Eye (tissue), 1 donor: ENCODE data around the gene MRPL52.
"Not testable (repeated sequence)": the region's sequence is repeated elsewhere in the genome, so short reads cannot be mapped to it uniquely, and the experiment has no call there.

Experiments
- DNase-seq: peaks from one replicate; pipeline ENCODE4 v3.0.0-alpha.2; 2015

Gene MRPL52

GRCh38 chr14:22829661-22830442 lies at the start of gene MRPL52:
Gene MRPL52, plus strand, starts transcription at chr14:22829887. Its CDS starts 26 bp downstream, at chr14:22829913.
- DNase-seq = peak; percentile 95

GRCh38 chr14:22780105-22780679 lies 49.5 kb upstream of the MRPL52 start:
- no peak for DNase-seq

GRCh38 chr14:22780941-22781300 lies 48.8 kb upstream of the MRPL52 start:
- DNase-seq = no peak

GRCh38 chr14:22781301-22781991 lies 48.2 kb upstream of the MRPL52 start:
- no peak for DNase-seq

DNA sequence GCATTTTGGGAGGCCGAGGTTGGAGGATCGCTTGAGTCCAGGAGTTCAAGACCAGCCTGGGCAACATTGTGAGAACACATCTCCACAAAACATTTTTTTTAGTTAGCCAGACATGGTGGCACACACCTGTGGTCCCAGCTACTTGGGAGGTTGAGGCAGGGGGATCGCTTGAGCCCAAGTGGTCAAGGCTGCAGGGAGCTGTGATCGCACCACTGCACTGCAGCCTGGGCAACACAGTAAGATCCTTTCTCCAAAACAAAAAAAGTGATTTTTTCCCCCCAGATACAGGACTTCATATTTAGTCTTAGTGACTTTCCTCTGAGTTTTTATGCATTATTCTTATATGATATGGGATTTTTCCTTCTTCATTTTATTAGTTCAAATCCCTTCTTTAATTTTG lies 43.0 kb upstream of the MRPL52 start:
- no peak for DNase-seq

DNA sequence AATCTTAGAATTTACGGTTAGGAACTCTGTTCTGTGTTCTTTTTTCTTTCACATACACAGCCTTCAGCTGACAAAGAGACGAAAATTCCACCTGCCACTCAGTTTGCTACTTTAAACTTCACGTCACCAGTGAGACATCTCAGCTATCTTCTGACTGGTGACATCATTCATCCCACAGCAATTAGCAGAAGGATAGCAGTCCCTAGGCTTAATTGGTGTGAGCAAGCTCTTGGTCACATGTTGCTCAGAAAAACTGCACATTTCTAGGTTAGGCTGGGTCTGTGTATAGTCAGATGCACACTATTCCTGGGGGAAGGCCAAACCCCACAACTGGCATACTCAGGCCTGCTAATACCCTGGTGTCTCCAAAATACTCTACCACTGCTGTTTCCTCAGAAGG lies 38.4 kb upstream of the MRPL52 start:
- no peak for DNase-seq

DNA sequence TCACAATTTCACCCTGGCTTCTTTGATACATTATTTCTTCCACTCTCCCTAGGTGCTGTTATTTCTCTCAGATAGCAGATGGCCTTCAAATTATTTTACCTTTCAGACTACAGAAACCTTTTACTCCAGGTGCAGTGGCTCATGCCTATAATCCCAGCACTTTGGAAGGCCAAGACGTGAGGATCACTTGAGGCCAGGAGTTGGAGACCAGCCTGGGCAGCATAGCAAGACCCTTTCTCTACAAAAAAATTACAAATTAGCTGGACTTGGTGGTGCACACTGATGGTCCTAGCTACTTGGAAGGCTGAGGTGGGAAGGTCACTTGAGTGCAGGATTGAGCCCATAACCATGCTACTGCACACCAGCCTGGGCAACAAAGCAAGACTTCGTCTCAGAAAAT lies 37.5 kb upstream of the MRPL52 start:
- no peak for DNase-seq

DNA sequence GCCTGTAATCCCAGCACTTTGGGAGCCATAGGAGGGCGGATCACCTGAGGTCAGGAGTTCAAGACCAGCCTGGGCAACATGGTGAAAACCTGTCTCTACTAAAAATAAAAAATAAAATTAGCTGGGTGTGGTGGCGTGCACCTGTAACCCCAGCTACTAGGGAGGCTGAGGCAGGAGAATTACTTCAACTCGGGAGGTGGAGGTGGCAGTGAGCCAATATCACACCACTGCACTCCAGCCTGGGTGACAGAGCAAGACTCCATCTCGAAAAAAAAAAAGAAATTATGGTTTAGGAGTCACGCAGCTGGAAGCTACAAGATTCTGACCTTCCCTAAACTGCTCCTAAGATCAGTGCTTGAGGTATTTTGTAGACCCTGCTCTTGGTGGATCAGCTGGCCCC lies 36.1 kb upstream of the MRPL52 start:
- not testable (repeated sequence) for DNase-seq

- no peak for DNase-seq
Measured at GRCh38 chr14:22793976-22794375, 35.7 kb upstream of the MRPL52 start.

DNA sequence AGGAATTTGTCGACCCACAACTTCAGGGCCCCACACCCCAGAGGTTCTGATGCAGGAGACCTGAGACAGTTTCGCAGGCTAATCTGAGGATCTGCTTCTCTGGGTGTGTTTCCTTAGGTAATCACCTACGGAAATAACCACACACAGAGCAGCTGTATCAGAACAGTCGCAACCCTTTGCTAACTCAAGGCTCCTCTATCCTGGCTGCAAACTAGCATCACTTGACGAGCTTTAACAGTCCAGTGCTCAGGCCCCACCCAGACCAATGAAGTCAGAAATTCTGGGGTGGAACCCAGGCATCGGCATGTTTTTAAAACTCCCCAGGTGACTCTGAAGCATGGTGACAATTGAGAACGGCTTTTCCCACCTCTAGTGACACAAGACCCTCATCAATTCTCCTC lies 35.1 kb upstream of the MRPL52 start:
- no peak for DNase-seq

DNA sequence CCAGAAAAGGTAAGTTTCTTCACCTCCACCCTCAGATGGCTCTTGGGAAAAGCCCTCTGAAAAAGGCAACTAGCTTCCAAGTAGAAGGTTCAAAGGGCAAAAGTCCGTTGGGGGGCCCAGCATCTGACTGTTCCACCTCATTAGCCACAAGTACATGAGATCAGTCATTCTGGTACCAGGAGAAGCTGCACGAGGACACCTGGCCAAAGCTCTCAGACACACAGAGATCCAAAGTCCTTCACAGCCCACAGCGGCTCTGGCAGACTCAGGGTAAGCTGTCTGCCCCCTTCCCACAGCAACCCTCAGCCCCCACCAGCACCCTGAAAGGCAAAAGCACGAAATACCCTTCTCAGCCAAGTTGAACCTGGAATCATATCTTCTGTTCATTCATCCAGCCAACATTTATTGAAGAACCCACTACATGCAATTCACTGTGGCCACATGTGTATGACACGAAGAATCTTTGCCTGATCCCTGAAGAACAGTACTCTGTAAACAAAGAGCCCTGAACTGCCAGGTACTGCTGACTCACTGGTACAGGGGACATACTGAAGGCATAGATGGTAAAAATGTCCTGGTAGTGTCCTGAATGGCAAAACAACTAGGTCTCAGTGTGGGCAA lies 33.5 kb upstream of the MRPL52 start:
- DNase-seq = no peak

DNA sequence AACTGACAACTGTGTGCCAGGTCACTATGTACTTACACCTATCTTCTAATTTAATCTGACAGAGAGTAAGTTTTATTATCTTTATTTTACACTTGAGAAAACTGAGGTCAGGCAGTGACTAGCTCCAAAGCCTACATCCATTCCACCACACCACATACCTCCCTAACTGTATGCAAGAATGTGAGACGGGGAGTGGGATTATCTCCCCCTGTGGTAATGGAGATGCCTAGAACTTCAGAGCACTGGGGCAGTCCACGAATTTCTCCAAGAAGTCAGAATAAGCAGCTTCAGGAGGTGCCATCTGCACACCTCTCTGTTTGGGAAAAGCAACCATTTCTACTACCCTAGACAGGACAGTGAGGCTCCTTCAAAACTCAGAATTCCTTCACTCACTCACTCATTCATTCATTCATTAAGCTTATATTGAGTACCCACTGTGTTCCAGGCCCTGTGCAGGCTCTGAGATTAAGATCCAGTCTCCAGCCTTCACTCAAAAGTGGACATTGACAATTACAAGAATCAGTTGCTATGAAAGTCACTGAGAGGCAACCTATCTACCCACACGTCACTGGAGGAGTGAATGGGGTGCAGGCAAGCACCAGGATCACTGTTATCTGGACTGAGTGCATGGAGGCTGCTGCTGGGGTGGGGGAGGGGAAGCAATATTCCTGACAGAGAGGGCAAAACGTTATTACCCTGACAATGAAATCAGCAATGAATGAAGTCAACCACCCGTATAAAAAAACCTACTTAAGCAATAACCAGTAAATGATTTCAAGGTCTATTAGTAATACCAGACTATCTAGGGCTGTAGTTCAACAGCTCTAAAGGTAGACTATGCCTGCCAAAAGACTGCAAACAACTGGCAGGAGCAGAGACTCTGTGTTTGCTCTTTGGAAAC lies 32.4 kb upstream of the MRPL52 start:
- DNase-seq = no peak

DNA sequence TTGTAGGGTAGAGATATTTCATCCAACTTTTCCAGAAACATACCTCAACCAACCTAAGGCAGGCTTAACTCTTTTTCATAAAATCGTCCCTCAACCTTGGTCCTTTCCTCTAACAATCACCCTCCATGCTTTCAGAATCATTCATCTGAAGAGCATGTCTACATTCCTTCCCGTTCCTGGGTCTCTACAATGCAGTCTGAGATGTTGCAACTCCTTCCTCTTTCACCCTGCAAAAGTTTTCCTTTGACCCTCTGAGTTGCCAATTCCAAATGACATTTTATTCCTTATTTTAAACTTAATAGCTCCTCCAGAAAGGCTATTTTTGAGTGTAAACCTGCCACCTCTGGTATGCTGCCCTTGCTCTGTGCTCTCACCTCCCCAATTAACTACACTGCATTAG lies 31.2 kb upstream of the MRPL52 start:
- no peak for DNase-seq

- no peak for DNase-seq
Measured at GRCh38 chr14:22800346-22800745, 29.3 kb upstream of the MRPL52 start.

DNA sequence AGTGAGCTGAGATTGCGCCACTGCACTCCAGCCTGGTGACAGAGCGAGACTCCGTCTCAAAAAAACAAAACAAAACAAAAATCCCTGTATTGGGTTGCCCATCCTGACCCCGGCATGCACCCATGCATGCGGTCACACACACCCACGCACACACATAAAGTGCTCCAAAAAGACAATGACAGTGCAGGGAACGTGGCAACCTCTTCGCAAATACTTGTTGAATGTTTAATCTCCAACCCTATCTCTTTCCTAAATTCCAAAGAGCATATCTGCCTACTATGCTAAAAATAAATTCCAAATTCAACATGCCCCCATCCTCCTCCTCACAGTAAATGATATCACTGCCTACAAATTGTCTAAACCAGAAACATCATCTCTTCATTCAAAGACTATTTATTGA lies 28.0 kb upstream of the MRPL52 start:
- DNase-seq = no peak

DNA sequence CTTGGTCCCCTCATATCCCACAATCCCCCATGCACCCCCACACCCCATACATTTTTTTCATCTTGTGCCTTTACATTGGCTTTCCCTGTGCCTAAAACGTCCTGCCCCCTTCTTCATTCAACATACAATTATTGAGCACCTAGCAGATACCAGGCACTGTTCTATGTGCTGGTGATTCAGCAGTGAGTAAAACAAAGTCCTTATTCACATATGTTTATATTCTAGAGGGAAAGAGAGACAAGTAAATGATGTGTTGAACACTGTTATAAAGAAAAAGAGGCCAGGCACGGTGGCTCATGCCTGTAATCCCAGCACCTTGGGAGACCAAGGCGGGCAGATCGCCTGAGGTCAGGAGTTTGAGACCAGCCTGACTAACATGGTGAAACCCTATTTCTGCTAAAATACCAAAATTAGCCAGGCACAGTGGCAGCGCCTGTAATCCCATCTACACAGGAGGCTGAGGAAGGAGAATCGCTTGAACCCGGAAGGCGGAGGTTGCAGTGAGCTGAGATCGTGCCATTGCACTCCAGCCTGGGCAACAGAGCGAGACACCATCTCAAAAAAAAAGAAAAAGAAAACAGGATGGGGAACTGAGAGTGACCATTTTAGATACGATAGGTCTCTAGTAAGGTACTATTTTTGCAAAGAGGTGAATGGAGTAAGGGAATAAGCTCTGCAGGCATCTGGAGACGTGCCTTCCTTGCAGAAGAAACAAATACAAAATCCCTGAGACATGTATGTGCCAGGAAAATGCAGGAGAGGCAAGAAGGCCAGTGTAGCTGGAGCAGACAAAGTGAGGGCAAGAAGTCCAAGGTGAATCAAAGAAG lies 26.6 kb upstream of the MRPL52 start:
- no peak for DNase-seq

GRCh38 chr14:22803687-22803974 lies 26.1 kb upstream of the MRPL52 start:
- DNase-seq = no peak

- not testable (repeated sequence) for DNase-seq
Measured at GRCh38 chr14:22805235-22805634, 24.5 kb upstream of the MRPL52 start.

DNA sequence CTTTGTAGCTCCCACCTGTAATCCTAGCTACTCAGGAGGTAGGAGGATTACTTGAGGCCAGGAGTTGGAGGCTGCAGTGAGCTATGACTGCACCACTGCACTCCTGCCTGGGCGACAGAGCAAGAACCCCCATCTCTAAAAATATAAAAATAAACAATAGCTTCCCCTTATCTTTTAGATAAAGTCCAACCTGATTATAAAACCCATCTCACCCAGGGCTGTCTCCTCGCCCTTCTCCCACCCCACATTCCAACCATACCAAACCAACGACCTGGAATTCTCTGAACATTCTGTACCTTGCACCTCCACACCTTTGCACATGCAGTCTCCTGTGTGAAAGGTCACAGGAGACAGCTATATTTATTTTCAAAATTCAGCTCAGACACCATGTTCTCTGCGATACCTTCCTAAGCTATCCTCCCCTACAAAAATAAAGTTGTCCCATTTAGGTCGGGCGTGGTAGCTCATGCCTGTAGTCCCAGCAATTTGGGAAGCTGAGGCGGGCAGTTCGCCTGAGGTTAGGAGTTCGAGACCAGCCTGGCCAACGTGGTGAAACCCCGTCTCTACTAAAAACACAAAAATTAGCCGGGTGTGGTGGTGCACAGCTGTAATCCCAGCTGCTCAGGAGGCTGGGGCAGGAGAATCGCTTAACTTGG lies 22.1 kb upstream of the MRPL52 start:
- no peak for DNase-seq

DNA sequence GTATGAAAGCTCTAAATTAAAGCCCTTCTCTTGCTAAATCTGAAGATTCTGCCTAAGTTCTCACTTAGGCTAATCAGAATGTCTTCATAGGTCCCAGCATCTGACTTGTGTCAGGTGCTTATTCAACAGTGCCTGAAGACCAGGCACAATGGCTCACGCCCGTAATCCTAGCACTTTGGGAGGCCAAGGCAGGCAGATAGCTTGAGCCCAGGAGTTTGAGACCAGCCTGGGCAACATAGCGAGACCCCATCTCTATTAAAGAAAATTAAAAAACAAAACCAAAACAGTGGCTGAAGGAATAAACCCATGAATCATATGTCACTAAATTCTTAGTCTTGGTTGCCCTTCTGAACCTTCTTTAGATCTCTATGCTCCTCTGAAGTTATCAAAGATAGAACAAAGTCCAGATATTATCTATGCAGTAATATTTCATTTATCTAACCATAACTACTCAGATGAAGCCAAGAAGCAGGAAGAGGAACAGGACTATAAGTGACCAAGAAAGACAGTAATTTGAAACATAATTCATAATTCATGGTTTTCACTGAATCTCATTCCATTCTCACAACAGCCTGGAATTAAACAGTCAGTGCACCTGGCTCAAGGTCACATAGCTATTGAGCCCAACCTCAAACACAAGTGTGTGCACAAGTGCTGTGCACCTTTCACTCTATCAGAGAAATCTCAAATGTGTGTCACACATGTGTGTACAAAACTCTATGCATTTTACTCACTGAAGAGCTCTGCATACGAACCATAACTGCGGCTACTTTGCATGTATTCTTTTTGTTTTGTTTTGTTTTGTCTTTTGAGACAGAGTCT lies 21.1 kb upstream of the MRPL52 start:
- DNase-seq = no peak

DNA sequence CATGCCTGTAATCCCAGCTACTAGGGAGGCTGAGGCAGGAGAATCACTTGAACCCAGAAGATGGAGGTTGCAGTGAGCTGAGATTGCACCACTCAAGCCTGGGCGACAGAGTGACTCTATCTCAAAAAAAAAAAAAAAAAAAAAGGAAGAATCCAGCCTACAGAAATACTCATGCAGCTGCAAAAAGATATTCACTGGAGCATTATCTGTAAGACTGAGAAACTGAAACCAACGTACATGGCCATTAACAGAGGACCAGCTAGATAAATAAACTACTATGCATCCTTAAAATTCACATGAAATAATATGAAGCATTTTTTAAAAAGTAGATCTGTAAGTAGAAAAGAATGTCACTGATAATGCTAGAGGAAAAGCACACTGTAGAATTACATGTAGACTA lies 18.0 kb upstream of the MRPL52 start:
- DNase-seq = no peak
